Tibial artery (tissue), 4 donors: ENCODE results near the gene MGLL.

Source experiments
- DNase-seq, 2 donors: peaks; one replicate each; pipeline ENCODE4 v3.0.0-alpha.2; 2019
- H3K27ac ChIP-seq, 2 donors: fragments of 200-600 bp; sonication (generic) in 1 of 2; 1 replicate in 1 of 2; 2 replicates in 1 of 2; pipeline ENCODE4 v1.5.1; 2018 to 2019; ENCODE audit warnings: mild to moderate bottlenecking in 1 of 2
- H3K27me3 ChIP-seq, 2 donors: fragments of 200-600 bp; sonication (generic) in 1 of 2; one replicate each; pipeline versions ENCODE4 v1.5.1 to v1.6.0; 2016 to 2019
- H3K36me3 ChIP-seq, 3 donors: fragments of 200-600 bp; sonication (generic) in 2 of 3; one replicate each; pipeline ENCODE4 v1.5.1; 2016 to 2019; ENCODE audit warnings: mild to moderate bottlenecking in 2 of 3
- H3K4me1 ChIP-seq, 4 donors: fragments of 200-600 bp; sonication (generic) in 2 of 4; 1 replicate in 3 of 4; 2 replicates in 1 of 4; pipeline ENCODE4 v1.5.1; 2016 to 2019
- H3K4me3 ChIP-seq, 2 donors: fragments of 200-600 bp; sonication (generic) in 1 of 2; 1 replicate in 1 of 2; 2 replicates in 1 of 2; pipeline ENCODE4 v1.5.1; 2018 to 2019; ENCODE audit warnings: mild to moderate bottlenecking in 2 of 2
- H3K9me3 ChIP-seq, 3 donors: fragments of 200-600 bp; sonication (generic) in 1 of 3; one replicate each; pipeline ENCODE4 v1.5.1; 2016 to 2019
- intact Hi-C: fragments of 100-400 bp; cut with DNase I; formaldehyde crosslinking; loops from one replicate; pipeline ENCODE4 v1.15.0; 2023; ENCODE audit warnings: low total_unique reads
- TF ChIP-seq, protein P1 (sequence below), 2 experiments: fragments of 200-600 bp in 1 of 2; fragments of 450-650 bp in 1 of 2; IDR thresholded peaks; one replicate each; pipeline ENCODE4 v1.5.1; 2017 to 2019; ENCODE audit warnings: antibody characterized with exemption in 2 of 2, mild to moderate bottlenecking in 1 of 2, moderate library complexity in 1 of 2

The MGLL gene

DNA sequence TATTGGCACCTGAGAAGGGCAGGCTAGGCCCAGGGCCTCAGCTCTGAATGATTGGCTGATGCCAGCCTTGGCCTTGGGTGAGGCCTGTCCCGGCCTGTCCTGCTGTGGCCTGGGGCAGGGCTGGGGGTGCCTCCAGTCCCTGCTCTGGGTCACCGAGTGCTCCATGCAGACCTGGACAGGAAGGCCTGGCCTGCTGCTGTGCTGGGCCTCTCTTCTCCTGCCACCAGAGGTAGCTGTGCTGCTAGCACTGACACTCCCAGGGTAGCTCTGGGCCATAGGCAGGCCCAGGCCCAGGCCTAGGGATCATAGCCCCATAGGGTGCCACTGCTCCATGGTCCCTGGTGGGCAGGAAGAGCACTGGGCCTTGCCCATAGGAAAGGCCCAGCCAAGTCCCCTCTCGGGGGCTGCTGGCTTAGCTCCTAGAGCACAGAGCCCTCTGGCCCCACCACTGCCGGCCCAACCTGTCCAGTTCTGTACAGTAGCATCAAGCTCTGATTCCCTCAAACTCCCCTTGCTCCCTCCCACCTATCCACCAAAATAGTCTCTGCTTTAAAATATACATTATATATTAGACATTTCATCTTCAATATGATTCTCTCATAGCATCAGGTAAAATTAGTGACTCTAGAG, 131.4 kb downstream of the MGLL start:
- TF ChIP-seq, protein P1, sequence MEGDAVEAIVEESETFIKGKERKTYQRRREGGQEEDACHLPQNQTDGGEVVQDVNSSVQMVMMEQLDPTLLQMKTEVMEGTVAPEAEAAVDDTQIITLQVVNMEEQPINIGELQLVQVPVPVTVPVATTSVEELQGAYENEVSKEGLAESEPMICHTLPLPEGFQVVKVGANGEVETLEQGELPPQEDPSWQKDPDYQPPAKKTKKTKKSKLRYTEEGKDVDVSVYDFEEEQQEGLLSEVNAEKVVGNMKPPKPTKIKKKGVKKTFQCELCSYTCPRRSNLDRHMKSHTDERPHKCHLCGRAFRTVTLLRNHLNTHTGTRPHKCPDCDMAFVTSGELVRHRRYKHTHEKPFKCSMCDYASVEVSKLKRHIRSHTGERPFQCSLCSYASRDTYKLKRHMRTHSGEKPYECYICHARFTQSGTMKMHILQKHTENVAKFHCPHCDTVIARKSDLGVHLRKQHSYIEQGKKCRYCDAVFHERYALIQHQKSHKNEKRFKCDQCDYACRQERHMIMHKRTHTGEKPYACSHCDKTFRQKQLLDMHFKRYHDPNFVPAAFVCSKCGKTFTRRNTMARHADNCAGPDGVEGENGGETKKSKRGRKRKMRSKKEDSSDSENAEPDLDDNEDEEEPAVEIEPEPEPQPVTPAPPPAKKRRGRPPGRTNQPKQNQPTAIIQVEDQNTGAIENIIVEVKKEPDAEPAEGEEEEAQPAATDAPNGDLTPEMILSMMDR (IDR thresholded peaks at IDR 0.05), result peak; percentile 59 to 69
- Histone ChIP-seq H3K27me3 (no peaks in the 10 kb centered on the region), H3K9me3 (no peaks in the 10 kb centered on the region), H3K4me1 (peaks cover 0 to 43% (median 35%) of the 10 kb centered on the region in 4 donors), H3K27ac (peak overlapping the region; percentile 79 to 82), H3K36me3 (peaks cover 4 to 18% (median 11%) of the 10 kb centered on the region in 3 donors), H3K4me3 (no peak overlapping the region)
- intact Hi-C loops, result no loop called here
- peak in 1 of 2 donors; percentile 86 for DNase-seq

DNA sequence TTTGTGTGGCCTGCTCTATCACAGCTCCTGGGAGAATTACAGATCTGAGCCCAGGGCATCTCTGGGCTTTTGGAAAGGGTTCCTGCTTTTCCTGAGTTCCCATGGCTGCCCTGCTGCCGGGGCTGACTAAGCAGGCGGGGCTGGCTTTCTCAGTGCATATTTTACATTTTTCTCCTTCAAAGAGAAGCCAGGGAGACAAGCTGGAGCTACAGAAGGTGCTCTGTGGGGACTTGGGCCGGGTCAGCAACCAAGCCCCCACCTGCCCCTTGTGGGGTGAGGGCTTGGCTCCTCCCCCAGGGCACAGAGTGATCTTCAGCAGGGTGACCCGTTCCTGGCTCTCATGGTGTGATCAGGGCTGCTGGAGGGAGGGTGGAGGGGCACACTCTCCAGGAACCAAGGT, 132.2 kb downstream of the MGLL start:
- intact Hi-C loops, result no loop called here
- H3K27ac ChIP-seq, result peak overlapping the region; percentile 79 to 82
- TF ChIP-seq, protein P1 (IDR thresholded peaks at IDR 0.05), result no peak
- peaks cover 4 to 18% (median 11%) of the 10 kb centered on the region in 3 donors for H3K36me3 ChIP-seq
- DNase-seq, result peak; percentile 22 to 74
- no peaks in the 10 kb centered on the region for H3K9me3 ChIP-seq
- H3K27me3 ChIP-seq, result no peaks in the 10 kb centered on the region
- H3K4me3 ChIP-seq, result no peak overlapping the region
- H3K4me1 ChIP-seq, result peaks cover 0 to 42% (median 35%) of the 10 kb centered on the region in 4 donors

DNA sequence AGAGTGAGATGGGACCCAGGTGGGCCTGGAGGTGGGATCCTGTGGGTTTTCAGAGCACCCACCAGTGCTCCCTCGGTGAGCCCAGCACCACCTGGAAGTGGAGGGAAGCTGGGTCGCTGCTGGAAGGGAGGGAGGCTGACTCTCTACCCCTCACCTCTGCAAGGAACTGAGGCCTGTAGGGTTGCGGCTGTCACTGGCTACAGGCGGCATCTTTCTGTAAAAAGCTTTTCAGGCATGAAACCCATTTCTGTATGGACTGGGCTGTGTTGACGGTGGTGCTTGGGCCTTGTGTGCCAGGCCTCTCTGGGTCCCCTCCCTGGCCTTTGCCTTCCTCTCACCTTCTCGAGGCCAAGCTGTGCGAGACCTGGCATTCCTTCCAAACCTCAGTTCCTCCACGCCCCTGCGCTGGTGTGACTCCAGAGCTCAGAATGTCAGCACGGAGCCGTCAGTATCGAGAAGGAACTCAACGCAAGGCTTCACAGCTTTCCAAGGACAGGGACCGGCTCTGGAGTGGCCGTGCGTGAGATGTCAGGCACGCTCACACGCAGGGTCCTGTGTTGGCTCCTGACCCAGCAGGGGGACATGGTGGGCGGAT, 133.0 kb downstream of the MGLL start:
- peaks cover 4 to 18% (median 6%) of the 10 kb centered on the region in 3 donors for H3K36me3 ChIP-seq
- DNase-seq, result peak; percentile 12 to 64
- peak overlapping the region; percentile 79 to 82 for H3K27ac ChIP-seq
- H3K4me3 ChIP-seq, result no peak overlapping the region
- H3K27me3 ChIP-seq, result no peaks in the 10 kb centered on the region
- H3K9me3 ChIP-seq, result no peaks in the 10 kb centered on the region
- intact Hi-C loops, result no loop called here
- TF ChIP-seq, protein P1 (IDR thresholded peaks at IDR 0.05), result no peak
- peaks cover 0 to 42% (median 35%) of the 10 kb centered on the region in 4 donors for H3K4me1 ChIP-seq

DNA sequence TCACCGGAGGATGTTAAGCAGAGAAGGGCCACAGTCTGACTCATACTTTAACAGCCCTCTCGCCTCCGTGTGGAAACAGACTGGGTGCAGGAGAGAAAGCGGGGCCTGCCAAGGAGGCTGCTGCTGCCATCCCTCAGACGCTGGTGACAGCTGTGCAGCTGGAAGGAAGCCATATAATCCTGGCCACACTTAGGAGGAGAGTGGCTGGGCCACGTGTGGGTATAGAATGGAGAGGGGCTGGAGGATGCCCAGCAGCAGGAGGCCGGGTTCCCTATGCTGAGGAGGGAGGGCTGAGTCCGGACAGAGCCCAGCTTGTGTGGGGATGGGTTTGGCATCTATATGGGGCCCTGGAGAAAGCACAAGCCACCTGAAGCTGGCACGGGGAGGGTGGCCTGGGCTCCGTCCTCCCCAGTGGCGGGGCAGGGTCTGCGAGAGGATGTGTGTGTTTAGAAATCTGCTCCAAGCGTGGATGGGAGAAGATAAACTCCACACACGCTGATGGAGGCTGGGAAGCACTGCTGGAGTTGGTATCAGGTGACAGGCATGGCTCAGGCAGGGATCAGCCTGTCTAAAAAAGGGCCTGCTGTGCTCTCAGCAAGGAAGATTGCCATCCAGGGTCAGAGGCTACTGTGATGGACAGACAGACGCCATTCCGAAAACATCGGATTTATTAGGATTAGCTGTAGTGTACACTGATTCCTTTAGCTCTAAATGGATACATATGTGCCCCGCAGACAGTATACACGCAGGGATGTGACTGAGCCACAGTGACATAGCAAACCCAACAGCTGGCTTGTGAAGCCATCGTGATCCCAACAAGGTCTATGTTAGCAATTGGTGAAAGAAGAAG, 133.7 kb downstream of the MGLL start:
- Histone ChIP-seq H3K36me3 (peaks cover 4 to 16% (median 4%) of the 10 kb centered on the region in 3 donors), H3K4me3 (no peak overlapping the region), H3K4me1 (peaks cover 0 to 42% (median 35%) of the 10 kb centered on the region in 4 donors), H3K27me3 (no peaks in the 10 kb centered on the region), H3K9me3 (no peaks in the 10 kb centered on the region), H3K27ac (peak overlapping the region; percentile 79 to 82)
- intact Hi-C loops, result no loop called here
- peak; percentile 29 to 80 for DNase-seq
- TF ChIP-seq, protein P1 (IDR thresholded peaks at IDR 0.05), result no peak

DNA sequence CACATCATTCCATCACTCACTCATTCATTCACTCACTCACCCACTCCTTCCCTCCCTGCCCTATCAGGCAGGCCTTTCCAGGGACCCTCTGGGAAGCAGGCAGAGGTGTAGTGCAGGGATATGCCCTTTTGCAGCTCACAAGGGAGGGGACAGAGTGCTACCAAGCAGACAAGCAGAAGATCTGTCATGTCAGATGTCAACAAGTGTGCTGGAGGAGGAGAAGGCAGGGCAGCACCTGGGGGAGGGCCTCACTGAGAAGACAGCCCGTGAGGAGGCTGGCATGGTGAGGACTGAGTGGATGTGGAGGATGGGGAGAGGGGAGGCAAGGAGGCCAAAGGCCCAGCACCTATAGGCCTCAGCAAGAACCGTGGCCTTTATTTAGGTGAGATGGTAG, 134.3 kb downstream of the MGLL start:
- DNase-seq, result no peak
- H3K27ac ChIP-seq, result peak overlapping the region; percentile 79 to 82
- no peak overlapping the region for H3K4me3 ChIP-seq
- TF ChIP-seq, protein P1 (IDR thresholded peaks at IDR 0.05), result no peak
- peaks cover 0 to 42% (median 35%) of the 10 kb centered on the region in 4 donors for H3K4me1 ChIP-seq
- H3K9me3 ChIP-seq, result no peaks in the 10 kb centered on the region
- intact Hi-C loops, result no loop called here
- H3K27me3 ChIP-seq, result no peaks in the 10 kb centered on the region
- peaks cover 0 to 10% (median 4%) of the 10 kb centered on the region in 3 donors for H3K36me3 ChIP-seq
